ENCODE data around the gene ZNF646.

ZNF646 gene

GRCh38 chr16:31050280-31051030 lies 23.8 kb upstream of the ZNF646 start:
- TF ChIP-seq ZNF274 (IDR thresholded peaks at IDR 0.05; ENCODE audit: low read depth, low read length): no peak
- H3K4me3 ChIP-seq (ENCODE audit: low read length): no peak overlapping the region

GRCh38 chr16:31052114-31052513 lies 22.1 kb upstream of the ZNF646 start:
- TF ChIP-seq ZNF274 (IDR thresholded peaks at IDR 0.05; ENCODE audit: low read depth, low read length): no peak
- H3K4me3 ChIP-seq (ENCODE audit: low read length): no peak overlapping the region

GRCh38 chr16:31055613-31056012 lies 18.6 kb upstream of the ZNF646 start:
- H3K4me3 ChIP-seq (ENCODE audit: low read length): no peak overlapping the region
- TF ChIP-seq ZNF274 (IDR thresholded peaks at IDR 0.05; ENCODE audit: low read depth, low read length): no peak

GRCh38 chr16:31061126-31061812 lies 13.0 kb upstream of the ZNF646 start:
- TF ChIP-seq ZNF274 (IDR thresholded peaks at IDR 0.05; ENCODE audit: low read depth, low read length): no peak

GRCh38 chr16:31061813-31062440 lies 12.3 kb upstream of the ZNF646 start:
- H3K4me3 ChIP-seq (ENCODE audit: low read length): no peak overlapping the region
- no peak for TF ChIP-seq ZNF274 (IDR thresholded peaks at IDR 0.05; ENCODE audit: low read depth, low read length)

More at GRCh38 chr16:31061126-31061812, 13.0 kb upstream of the ZNF646 start:
- H3K4me3 ChIP-seq (ENCODE audit: low read length): no peak overlapping the region

- no peak for TF ChIP-seq ZNF274 (IDR thresholded peaks at IDR 0.05; ENCODE audit: low read depth, low read length)
- no peak overlapping the region for H3K4me3 ChIP-seq (ENCODE audit: low read length)
Measured at GRCh38 chr16:31063495-31063842, 10.8 kb upstream of the ZNF646 start.

- no peak for TF ChIP-seq ZNF274 (IDR thresholded peaks at IDR 0.05; ENCODE audit: low read depth, low read length)
- H3K4me3 ChIP-seq (ENCODE audit: low read length): no peak overlapping the region
Measured at GRCh38 chr16:31063843-31064611, 10.2 kb upstream of the ZNF646 start.

- TF ChIP-seq ZNF274 (IDR thresholded peaks at IDR 0.05; ENCODE audit: low read depth, low read length): no peak
- no peak overlapping the region for H3K4me3 ChIP-seq (ENCODE audit: low read length)
Measured at GRCh38 chr16:31064882-31065461, 9.2 kb upstream of the ZNF646 start.

- H3K4me3 ChIP-seq (ENCODE audit: low read length): no peak overlapping the region
- no peak for TF ChIP-seq ZNF274 (IDR thresholded peaks at IDR 0.05; ENCODE audit: low read depth, low read length)
Measured at GRCh38 chr16:31067342-31067741, 6.9 kb upstream of the ZNF646 start.

- TF ChIP-seq ZNF274 (IDR thresholded peaks at IDR 0.05; ENCODE audit: low read depth, low read length): no peak
- H3K4me3 ChIP-seq (ENCODE audit: low read length): peak overlapping the region; percentile 89
Measured at GRCh38 chr16:31071861-31072260, 2.4 kb upstream of the ZNF646 start.

- TF ChIP-seq ZNF274 (IDR thresholded peaks at IDR 0.05; ENCODE audit: low read depth, low read length): no peak
- peak overlapping the region; percentile 89 for H3K4me3 ChIP-seq (ENCODE audit: low read length)
Measured at GRCh38 chr16:31072540-31073141, 1.6 kb upstream of the ZNF646 start.

GRCh38 chr16:31073142-31073969 lies 866 bp upstream of the ZNF646 start:
- TF ChIP-seq ZNF274 (IDR thresholded peaks at IDR 0.05; ENCODE audit: low read depth, low read length): no peak
- H3K4me3 ChIP-seq (ENCODE audit: low read length): peak overlapping the region; percentile 89

GRCh38 chr16:31074814-31075183 lies 577 bp downstream of the ZNF646 start:
- peak overlapping the region; percentile 96 for H3K4me3 ChIP-seq (ENCODE audit: low read length)
- no peak for TF ChIP-seq ZNF274 (IDR thresholded peaks at IDR 0.05; ENCODE audit: low read depth, low read length)
